GM06990 (cell line): ENCODE data around the gene HADHB.
"Not testable (repeated sequence)": the region's sequence is repeated elsewhere in the genome, so short reads cannot be mapped to it uniquely, and the experiment has no call there.

Source experiments
- DNase-seq: peaks from one replicate; pipeline ENCODE4 v3.0.0-alpha.2; 2011; ENCODE audit not compliant: insufficient read length; ENCODE audit errors: extremely low read depth
- H3K27me3 ChIP-seq: replicated peaks from 2 replicates; pipeline ENCODE4 v1.6.0; 2011; ENCODE audit warnings: low read length; ENCODE audit not compliant: control insufficient read depth, insufficient read depth
- H3K36me3 ChIP-seq: 2 replicates; pipeline ENCODE4 v1.5.1; 2011; ENCODE audit warnings: low read length; ENCODE audit not compliant: control insufficient read depth, insufficient read depth
- H3K4me3 ChIP-seq: replicated peaks from 2 replicates; pipeline ENCODE4 v1.5.1; 2011; ENCODE audit warnings: low read depth, mild to moderate bottlenecking, control low read depth, low read length
- TF ChIP-seq, protein P1 (sequence below): IDR thresholded peaks from 2 replicates; pipeline ENCODE4 v1.5.1; 2011; ENCODE audit warnings: low read length, control low read depth, mild to moderate bottlenecking, inconsistent platforms; ENCODE audit not compliant: insufficient read depth, poor library complexity, severe bottlenecking

Gene HADHB

DNA sequence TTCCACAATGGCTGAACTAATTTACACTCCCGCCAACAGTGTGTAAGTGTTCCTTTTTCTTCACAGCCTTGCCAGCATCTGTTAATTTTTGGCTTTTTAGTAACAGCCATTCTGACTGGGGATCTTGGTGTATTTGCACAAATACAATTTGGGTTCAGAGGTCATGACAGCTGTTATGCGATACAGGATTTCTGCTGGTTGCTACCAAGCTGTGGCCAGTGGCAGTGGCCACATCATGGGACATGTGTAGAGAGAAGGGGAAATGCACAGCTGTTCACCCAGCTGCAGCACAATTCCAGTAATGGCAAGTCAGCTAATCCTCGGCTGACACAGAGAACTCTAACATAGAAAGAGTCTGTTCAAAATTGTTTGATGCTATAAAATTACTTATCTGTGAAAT lies 80.2 kb downstream of the HADHB start:
- Histone ChIP-seq H3K27me3 (no peaks in the 10 kb centered on the region), H3K4me3 (no peak overlapping the region), H3K36me3 (no peaks in the 10 kb centered on the region)
- no peak for DNase-seq
- TF ChIP-seq, protein P1, sequence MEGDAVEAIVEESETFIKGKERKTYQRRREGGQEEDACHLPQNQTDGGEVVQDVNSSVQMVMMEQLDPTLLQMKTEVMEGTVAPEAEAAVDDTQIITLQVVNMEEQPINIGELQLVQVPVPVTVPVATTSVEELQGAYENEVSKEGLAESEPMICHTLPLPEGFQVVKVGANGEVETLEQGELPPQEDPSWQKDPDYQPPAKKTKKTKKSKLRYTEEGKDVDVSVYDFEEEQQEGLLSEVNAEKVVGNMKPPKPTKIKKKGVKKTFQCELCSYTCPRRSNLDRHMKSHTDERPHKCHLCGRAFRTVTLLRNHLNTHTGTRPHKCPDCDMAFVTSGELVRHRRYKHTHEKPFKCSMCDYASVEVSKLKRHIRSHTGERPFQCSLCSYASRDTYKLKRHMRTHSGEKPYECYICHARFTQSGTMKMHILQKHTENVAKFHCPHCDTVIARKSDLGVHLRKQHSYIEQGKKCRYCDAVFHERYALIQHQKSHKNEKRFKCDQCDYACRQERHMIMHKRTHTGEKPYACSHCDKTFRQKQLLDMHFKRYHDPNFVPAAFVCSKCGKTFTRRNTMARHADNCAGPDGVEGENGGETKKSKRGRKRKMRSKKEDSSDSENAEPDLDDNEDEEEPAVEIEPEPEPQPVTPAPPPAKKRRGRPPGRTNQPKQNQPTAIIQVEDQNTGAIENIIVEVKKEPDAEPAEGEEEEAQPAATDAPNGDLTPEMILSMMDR = no peak

DNA sequence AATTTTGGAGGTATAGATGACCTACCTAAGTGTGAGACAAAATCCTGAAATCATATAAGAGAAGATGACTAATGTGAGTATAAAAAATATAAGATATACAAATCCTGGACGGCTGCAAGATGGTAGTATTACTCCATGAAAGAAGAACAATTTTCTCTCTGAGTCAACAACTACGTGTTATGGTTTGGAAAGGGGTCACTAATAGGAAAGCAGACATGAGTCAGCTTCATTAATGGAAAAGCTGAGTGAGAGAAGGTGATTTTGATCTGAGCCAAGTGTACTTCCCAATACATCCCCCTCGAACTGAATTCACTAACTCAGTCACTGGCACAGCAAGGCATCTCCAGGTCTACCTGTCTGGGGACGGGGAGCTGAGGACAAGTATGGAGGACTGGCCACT lies 81.1 kb downstream of the HADHB start:
- Histone ChIP-seq H3K27me3 (no peaks in the 10 kb centered on the region), H3K36me3 (no peaks in the 10 kb centered on the region), H3K4me3 (no peak overlapping the region)
- TF ChIP-seq, protein P1 = no peak
- DNase-seq = no peak

DNA sequence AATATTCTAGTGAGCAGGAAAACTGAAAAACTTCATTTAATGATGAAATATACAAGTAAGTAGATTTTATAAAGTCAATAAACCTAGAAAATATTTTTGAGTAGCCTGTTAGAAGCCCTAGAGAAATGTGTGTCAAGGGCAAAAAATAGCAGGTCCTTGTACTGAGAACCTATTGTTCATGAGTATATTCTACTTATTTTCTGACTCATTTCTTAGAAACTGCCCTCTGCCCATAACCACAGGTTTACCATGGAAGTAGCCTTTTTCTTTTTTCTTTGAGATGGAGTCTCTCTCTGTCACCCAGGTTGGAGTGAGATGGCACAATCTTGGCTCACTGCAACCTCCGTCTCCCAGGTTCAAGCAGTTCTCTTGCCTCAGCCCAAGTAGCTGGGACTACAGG lies 81.8 kb downstream of the HADHB start:
- TF ChIP-seq, protein P1 = no peak
- no peak for DNase-seq
- Histone ChIP-seq H3K4me3 (no peak overlapping the region), H3K27me3 (no peaks in the 10 kb centered on the region), H3K36me3 (no peaks in the 10 kb centered on the region)

DNA sequence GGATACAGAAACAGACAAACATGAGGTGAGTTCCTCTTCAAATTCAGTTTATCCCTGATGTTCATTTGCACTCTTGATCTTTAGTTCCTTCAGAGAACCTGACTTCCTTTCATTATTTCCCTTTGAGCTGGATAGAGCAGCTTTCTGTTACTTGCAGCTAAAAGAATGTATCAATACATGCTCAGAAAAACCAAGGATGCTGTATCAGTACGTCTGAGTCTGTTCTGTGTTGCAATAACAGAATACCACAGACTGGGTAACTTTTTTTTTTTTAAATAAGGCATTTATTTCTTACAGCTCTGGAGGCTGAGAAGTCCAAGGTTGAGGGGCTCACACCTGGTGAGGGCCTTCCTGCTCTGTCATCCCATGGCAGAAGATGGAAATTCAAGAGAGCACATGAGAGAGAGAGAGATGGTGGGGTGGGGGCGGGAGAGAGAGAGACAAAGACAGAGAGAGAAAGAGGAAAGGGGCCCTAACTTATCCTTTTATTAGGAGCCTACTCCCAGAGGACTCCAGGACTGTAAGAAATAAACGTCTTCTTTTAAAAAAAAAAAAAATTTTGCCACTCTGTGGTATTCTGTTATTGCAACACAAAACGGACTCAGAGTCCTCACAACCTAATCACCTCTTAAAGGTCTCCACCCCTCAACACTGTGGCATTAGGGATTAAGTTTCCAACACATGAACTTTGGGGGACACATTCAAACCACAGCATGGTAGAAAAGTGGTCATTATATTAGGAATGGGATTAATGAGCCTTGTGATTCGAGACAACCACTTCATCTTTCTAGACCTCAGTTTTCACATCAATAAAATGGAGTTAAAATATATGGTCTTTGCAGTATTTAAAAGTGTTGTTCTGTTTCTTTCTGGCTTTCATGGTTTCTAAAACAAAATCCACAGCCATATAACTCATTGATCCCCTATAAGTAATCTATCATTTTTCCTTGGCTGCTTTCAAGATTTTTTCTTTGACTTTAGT lies 82.8 kb downstream of the HADHB start:
- Histone ChIP-seq H3K4me3 (no peak overlapping the region), H3K36me3 (no peaks in the 10 kb centered on the region), H3K27me3 (no peaks in the 10 kb centered on the region)
- TF ChIP-seq, protein P1 = no peak
- no peak for DNase-seq

DNA sequence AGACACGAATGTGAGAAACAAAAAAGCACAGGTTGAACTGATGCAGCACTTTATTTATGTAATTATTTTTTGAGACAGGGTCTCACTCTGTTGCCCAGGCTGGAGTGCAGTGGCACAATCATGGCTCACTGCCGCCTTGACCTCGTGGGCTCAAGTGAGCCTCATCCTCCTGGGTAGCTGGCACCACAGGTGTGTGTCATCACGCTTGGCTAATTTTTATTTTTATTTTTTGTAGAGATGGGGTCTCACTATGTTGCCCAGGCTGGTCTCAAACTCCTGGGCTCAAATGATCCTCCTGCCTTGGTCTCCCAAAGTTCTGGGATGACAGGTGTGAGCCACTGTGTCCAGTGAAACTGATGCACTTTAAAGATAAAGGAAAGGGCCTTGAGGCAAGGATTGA lies 84.3 kb downstream of the HADHB start:
- H3K27me3 ChIP-seq, H3K36me3 ChIP-seq, H3K4me3 ChIP-seq, DNase-seq: not testable (repeated sequence)

DNA sequence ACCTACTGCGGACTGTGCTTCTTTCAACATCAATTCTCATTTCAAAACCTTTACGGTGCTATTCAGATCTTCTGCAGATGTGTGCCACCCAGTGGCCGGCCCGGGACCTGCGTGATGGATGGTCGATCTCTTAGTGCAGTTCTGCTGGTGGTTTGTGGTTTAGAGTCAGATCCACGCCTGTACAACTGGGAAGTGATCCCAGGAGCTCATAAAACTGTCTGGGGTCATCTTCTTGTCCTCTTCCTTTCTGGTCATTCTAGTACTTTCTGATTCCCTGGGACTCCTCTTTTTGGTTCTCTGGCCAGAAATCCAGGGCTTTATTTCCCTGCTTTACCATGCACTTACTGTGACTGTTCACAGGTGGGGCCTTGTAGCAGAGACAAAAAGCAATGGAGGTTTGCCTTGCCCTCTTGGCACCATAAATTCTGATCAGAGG lies 85.4 kb downstream of the HADHB start:
- DNase-seq = peak; percentile 74
- Histone ChIP-seq H3K27me3 (no peaks in the 10 kb centered on the region), H3K36me3 (no peaks in the 10 kb centered on the region), H3K4me3 (no peak overlapping the region)
- TF ChIP-seq, protein P1 = peak; percentile 93
